Thymus (tissue), 11 donors: ENCODE results near the gene CAPN14. TPM values are rescaled to one million over a fixed set of nuclear protein-coding genes. Genes with fewer than 3 reads are reported as not detected.

Experiments used
- DNase-seq, 9 donors: peaks; one replicate each; pipeline ENCODE4 v3.0.0-alpha.2; 2013; ENCODE audit warnings: low spot score in 9 of 9, low read depth in 6 of 9, missing footprints in 1 of 9
- H3K27ac ChIP-seq, 2 donors: one replicate each; pipeline ENCODE4 v1.5.1; 2013; ENCODE audit warnings: control low read depth in 1 of 2, low read depth in 1 of 2, low read length in 1 of 2, mild to moderate bottlenecking in 1 of 2, moderate library complexity in 1 of 2
- H3K27me3 ChIP-seq, 2 donors: one replicate each; pipeline ENCODE4 v1.5.1; 2013; ENCODE audit warnings: low read length in 1 of 2; ENCODE audit not compliant: control insufficient read depth in 2 of 2, insufficient read depth in 1 of 2
- H3K36me3 ChIP-seq, 2 donors: one replicate each; pipeline ENCODE4 v1.5.1; 2013; ENCODE audit warnings: low read length in 1 of 2, mild to moderate bottlenecking in 1 of 2, moderate library complexity in 1 of 2; ENCODE audit not compliant: control insufficient read depth in 2 of 2, insufficient read depth in 2 of 2
- H3K4me1 ChIP-seq, 2 donors: one replicate each; pipeline ENCODE4 v1.5.1; 2013; ENCODE audit warnings: low read length in 2 of 2; ENCODE audit not compliant: control insufficient read depth in 2 of 2, insufficient read depth in 2 of 2
- H3K4me3 ChIP-seq, 2 donors: one replicate each; pipeline ENCODE4 v1.5.1; 2013; ENCODE audit warnings: low read length in 2 of 2, control low read depth in 1 of 2, mild to moderate bottlenecking in 1 of 2
- H3K9me3 ChIP-seq, 2 donors: one replicate each; pipeline ENCODE4 v1.5.1; 2013; ENCODE audit warnings: low read length in 1 of 2, mild to moderate bottlenecking in 1 of 2; ENCODE audit not compliant: control insufficient read depth in 2 of 2, insufficient read depth in 1 of 2
- WGBS: extraction: QIAGEN DNeasy Blood & Tissue Kit; methylation state at CpG from one replicate; pipeline ENCODE4 v1.1.7; 2013; 5-methylcytosine and 5-hydroxymethylcytosine counted together
- polyA plus RNA-seq: library from polyadenylated mRNA; stranded (reverse); fragments of 200-250 nt; gene quantifications from one replicate; pipeline ENCODE4 v1.2.3, GENCODE V29; 2013
- total RNA-seq: library from RNA; stranded (reverse); fragments of 120-200 nt; gene quantifications from one replicate; pipeline ENCODE4 v1.2.4, GENCODE V29; 2013
- donor health status: healthy.

Gene CAPN14
- total and polyA plus RNA-seq, 2 donors, result 0.52 to 0.62 TPM

DNA sequence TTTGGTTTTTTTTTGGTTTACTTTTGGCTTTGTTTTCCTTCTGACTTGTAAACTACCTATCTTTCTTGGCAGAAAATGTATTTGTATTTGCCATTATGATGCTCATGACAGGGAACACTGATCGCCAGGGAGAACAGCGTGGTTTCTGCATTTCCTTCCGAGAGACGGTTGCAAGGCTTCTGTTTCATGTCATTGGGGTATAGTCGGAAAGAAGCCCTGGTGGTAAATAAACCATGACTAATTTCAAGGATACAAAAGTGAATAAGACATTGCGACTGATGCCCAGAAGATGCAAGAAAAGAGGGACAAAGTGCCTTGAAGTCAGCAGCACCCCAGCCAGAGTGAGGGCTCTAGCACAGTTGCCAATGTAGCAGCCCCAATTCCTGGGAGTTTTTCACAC is 4.2 kb upstream of the CAPN14 start:
- Histone ChIP-seq H3K27me3 (no peaks in the 10 kb centered on the region), H3K9me3 (no peaks in the 10 kb centered on the region), H3K4me3 (no peak overlapping the region), H3K27ac (no peak overlapping the region), H3K36me3 (no peaks in the 10 kb centered on the region), H3K4me1 (peaks cover 0 to 37% of the 10 kb centered on the region in 2 donors)
- 13% methylated on average over 6 of the region's 6 CpGs for WGBS
- peak in 1 of 9 donors; percentile 28 for DNase-seq

DNA sequence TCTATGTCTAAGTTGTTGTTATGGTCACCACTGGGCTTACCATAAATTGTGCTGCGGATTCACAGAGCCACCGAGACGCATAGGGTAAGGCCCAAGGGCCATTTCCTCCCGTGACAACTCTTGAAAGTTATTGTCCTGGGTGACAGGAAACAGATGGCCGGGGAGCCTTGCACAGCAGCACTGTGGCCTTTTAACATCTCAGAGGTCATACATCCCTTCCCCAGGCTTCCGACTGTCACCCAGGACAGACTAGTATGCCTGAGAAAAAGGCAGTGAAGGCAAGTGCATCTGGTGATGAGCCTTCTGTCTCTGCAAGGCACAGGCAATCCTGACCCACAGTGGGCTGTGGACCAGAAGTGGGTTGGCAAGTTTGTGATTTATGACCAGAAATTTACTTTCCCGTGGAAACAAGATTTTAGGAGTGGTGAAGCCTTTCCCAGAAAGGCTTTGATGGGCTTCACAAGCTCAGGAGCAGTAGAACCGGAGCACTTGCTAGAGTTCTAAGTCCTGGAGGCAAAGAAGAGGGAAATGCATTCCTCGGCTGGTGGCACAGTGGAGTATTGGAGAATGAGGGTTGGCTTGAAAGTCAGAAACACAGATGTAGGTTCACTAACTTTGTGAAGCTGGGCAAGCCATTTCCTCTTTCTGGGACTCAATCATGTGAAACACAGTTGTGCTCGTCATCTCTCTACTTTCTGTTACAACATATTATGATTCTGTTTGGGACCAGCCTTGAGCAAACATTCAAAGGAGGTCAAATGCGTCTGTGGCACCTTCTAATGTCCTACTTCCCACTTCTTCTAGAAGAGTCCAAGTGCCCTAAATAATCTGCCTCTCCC is 2.0 kb upstream of the CAPN14 start:
- Histone ChIP-seq H3K4me1 (peaks cover under 1 to 46% of the 10 kb centered on the region in 2 donors), H3K9me3 (no peaks in the 10 kb centered on the region), H3K27ac (peak overlapping the region in 1 of 2 donors; percentile 60), H3K27me3 (no peaks in the 10 kb centered on the region), H3K4me3 (no peak overlapping the region), H3K36me3 (no peaks in the 10 kb centered on the region)
- DNase-seq, result peak in 1 of 9 donors; percentile 45
- 41% methylated on average over 11 of the region's 11 CpGs for WGBS

DNA sequence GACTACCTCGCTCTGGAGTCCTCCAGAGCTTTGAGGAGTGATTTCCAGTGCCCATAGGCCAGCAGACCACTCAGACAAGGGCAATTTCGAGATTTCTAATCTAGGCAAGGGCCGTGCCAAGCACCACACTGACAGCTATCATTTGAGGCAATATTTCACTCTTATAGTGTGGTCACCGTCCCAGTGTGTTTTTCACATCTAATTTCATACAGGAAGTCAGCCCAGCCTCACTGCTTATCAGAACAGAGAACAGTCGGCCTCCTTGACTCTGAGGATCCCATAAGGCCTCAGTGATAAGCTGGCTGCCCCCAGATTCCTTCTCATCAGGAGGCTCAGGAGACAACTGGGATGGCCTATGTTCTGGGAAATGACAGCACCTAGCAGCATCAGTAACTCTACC is 581 bp downstream of the CAPN14 start:
- Histone ChIP-seq H3K27ac (peak overlapping the region in 1 of 2 donors; percentile 52), H3K27me3 (no peaks in the 10 kb centered on the region), H3K4me1 (peaks cover 4 to 46% of the 10 kb centered on the region in 2 donors), H3K9me3 (no peaks in the 10 kb centered on the region), H3K4me3 (no peak overlapping the region), H3K36me3 (no peaks in the 10 kb centered on the region)
- WGBS, result 49% methylated on average over 5 of the region's 5 CpGs
- peak in 1 of 9 donors; percentile 38 for DNase-seq

DNA sequence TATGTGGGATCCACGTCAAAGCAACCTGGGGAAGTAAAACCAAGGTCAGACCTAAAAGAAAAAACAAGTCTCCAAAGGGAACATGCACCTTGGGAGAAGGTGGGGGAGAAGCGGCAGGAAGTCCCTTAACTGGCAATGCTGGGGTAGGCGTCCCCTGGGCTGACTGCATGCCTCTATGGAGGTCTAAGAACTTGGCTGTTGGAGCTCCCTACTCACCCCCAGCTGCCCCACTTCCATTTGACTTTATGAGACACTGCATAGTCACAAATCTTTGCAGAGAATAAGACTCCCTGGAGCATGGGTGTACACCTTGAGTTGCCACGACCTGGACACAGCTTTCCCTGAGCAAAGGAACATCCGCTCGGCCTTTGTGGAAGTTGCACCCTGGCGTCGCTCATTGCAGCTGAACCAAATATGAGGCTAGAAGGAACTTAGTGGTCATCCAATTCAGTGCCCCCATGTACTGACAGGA is 2.8 kb downstream of the CAPN14 start:
- WGBS, result 77% methylated on average over 8 of the region's 8 CpGs

DNA sequence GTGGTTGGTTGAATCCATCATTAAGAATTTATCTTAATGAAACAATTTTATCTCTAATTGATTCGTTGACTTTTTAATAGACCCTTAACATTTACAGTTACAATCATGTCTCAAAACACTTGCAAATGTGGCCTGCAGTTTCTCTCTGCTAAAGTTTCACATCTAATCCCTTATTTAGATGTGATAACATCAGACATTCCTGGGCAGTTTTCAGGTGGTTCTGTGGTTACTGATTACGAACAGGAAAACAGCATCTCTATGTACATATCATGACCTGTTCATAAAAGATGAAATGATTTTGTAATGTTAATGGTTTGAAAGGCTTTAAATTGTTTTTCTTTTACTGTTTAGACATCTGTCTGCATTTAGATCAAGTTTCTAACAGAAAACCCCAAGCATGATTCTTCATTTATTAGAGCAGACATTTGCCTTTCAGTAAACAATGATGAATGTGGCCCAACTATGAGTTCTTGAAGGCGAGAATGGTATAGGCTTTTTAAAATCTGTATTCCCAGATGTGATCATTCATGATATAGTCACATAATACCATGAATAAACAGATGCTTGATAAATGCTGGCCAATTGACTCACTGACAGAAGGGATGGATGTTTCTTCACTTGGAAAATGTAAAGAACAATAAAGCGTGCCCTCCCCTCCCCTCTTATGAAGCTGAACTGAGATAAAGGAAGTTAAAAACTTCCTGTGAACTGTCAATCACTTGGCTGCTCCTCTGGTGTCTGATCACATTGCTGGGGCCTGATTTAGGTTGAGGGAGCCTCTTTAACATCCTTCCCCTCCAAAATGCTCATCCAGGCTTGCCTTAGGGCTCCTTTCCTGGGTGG is 3.5 kb downstream of the CAPN14 start:
- Histone ChIP-seq H3K4me1 (peaks cover 4 to 33% of the 10 kb centered on the region in 2 donors), H3K4me3 (no peak overlapping the region), H3K36me3 (no peaks in the 10 kb centered on the region), H3K27ac (peak overlapping the region in 1 of 2 donors; percentile 46), H3K9me3 (no peaks in the 10 kb centered on the region), H3K27me3 (no peaks in the 10 kb centered on the region)
- peak in 5 of 9 donors; percentile 14 to 64 (median 21) for DNase-seq
- WGBS, result 54% methylated on average over 4 of the region's 4 CpGs

More for the DNA sequence above, 2.8 kb downstream of the CAPN14 start:
- Histone ChIP-seq H3K9me3 (no peaks in the 10 kb centered on the region), H3K27me3 (no peaks in the 10 kb centered on the region), H3K4me1 (peaks cover 4 to 39% of the 10 kb centered on the region in 2 donors), H3K4me3 (no peak overlapping the region), H3K36me3 (no peaks in the 10 kb centered on the region), H3K27ac (peak overlapping the region in 1 of 2 donors; percentile 46)
- no peak for DNase-seq

DNA sequence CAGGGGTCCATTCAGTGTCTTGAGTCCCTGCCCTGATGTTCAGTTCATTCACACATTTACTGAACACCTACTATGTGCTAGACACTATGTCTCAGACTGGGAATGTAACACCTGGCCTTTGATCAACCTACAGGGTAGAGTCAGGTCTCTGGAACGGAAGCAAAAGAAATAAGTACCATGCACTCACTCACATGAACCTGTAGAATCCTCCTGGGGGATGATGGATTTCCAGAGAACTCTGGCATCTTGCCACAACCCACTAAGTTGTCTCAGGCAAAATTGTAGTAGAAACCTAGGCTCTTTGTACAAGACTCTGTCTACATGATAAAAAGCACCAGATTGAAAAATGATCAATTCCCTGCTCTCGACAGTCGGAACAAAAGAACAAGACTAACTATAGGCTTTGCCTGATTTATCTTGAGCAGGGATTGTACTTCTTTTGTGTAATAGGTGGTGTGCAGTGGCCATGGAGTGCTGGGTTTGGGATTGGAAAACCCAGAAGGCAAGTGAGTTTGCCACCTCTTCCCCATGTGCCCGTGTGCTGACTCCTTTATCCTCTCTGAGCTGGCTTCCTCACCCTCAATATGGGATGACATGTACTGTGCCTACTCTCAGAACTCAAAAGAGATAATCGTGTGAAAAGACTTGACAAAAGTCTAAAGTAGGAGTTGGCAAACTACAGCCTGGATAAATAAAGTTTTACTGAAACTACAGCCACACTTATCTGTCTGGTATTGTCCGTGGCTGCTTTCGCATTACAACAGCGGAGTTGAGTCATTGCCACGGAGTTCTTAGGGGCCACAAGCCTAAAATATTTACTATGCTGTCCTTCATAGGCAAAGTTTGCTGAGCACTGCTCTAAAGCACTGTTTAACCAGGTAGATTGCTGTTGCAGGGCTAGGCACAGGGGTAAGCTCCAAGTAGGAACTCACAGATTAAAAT is 4.4 kb downstream of the CAPN14 start:
- Histone ChIP-seq H3K27ac (no peak overlapping the region), H3K4me1 (peaks cover 4 to 27% of the 10 kb centered on the region in 2 donors), H3K36me3 (no peaks in the 10 kb centered on the region), H3K4me3 (no peak overlapping the region), H3K9me3 (no peaks in the 10 kb centered on the region), H3K27me3 (no peaks in the 10 kb centered on the region)
- no peak for DNase-seq
- 93% methylated on average over 9 of the region's 9 CpGs for WGBS

DNA sequence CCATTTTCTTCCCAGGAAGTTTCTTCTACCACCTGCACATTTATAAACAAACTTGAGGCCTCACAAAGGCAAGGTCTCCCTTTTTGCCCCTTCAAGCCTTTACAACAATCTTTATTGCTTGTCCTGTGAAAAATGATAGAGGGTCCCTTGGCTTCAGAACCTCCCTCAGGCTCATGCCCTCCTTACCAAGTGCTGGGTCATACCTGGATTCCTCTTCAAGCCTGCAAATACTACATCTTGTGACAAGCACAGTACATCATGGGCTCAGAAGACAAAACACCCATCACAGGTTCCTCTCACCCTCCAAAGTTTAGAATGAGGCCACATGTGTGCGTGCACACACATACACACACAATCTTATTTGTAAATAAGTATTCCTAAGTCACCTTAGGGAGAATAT is 9.1 kb downstream of the CAPN14 start:
- Histone ChIP-seq H3K27ac (no peak overlapping the region), H3K27me3 (no peaks in the 10 kb centered on the region), H3K36me3 (no peaks in the 10 kb centered on the region), H3K4me1 (no peaks in the 10 kb centered on the region), H3K9me3 (no peaks in the 10 kb centered on the region), H3K4me3 (no peak overlapping the region)
- 100% methylated on average over 1 of the region's 1 CpG for WGBS
- no peak for DNase-seq

DNA sequence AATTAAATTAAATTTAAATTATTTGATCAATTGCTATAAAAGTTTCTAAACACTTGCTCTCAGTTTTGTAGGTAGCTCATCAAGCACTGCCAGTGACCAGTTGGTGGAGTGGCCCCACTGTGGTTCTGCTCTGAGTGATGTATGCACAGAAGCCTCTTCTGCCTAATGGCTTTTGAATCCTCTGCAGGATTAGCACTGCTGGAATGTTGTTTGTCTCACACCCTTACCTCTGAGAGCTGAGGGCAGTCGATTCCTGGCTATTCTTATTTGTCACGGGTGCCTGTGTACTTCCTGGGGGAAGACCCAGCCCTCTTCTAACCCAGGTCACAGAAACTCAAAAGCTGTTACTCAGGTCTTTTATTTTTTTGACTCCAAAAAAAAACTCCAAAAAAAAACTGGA is 9.5 kb downstream of the CAPN14 start:
- no peak for DNase-seq
- Histone ChIP-seq H3K27ac (no peak overlapping the region), H3K4me3 (no peak overlapping the region), H3K9me3 (no peaks in the 10 kb centered on the region), H3K4me1 (no peaks in the 10 kb centered on the region), H3K27me3 (no peaks in the 10 kb centered on the region), H3K36me3 (no peaks in the 10 kb centered on the region)
- WGBS, result 81% methylated on average over 2 of the region's 2 CpGs
